Measurements from ENCODE around the gene CEP89.

The CEP89 gene

GRCh38 chr19:32930567-32930966 lies 41.2 kb downstream of the CEP89 start:
- no peak for TF ChIP-seq CTCF (IDR thresholded peaks at IDR 0.05; ENCODE audit: low read depth, low read length)
- no peak overlapping the region for H3K4me3 ChIP-seq (ENCODE audit: low read depth, low read length)

GRCh38 chr19:32928806-32929205 lies 43.0 kb downstream of the CEP89 start:
- no peak for TF ChIP-seq CTCF (IDR thresholded peaks at IDR 0.05; ENCODE audit: low read depth, low read length)

GRCh38 chr19:32924200-32924599 lies 47.6 kb downstream of the CEP89 start:
- TF ChIP-seq CTCF (IDR thresholded peaks at IDR 0.05; ENCODE audit: low read depth, low read length) = no peak

More at GRCh38 chr19:32928806-32929205, 43.0 kb downstream of the CEP89 start:
- no peak overlapping the region for H3K4me3 ChIP-seq (ENCODE audit: low read depth, low read length)

GRCh38 chr19:32921624-32922023 lies 50.1 kb downstream of the CEP89 start:
- no peak for TF ChIP-seq CTCF (IDR thresholded peaks at IDR 0.05; ENCODE audit: low read depth, low read length)

More at GRCh38 chr19:32924200-32924599, 47.6 kb downstream of the CEP89 start:
- no peak overlapping the region for H3K4me3 ChIP-seq (ENCODE audit: low read depth, low read length)

GRCh38 chr19:32919365-32919764 lies 52.4 kb downstream of the CEP89 start:
- H3K4me3 ChIP-seq (ENCODE audit: low read depth, low read length) = no peak overlapping the region
- no peak for TF ChIP-seq CTCF (IDR thresholded peaks at IDR 0.05; ENCODE audit: low read depth, low read length)

More at GRCh38 chr19:32921624-32922023, 50.1 kb downstream of the CEP89 start:
- no peak overlapping the region for H3K4me3 ChIP-seq (ENCODE audit: low read depth, low read length)

GRCh38 chr19:32917616-32917996 lies 54.2 kb downstream of the CEP89 start:
- no peak overlapping the region for H3K4me3 ChIP-seq (ENCODE audit: low read depth, low read length)
- TF ChIP-seq CTCF (IDR thresholded peaks at IDR 0.05; ENCODE audit: low read depth, low read length) = no peak

- no peak overlapping the region for H3K4me3 ChIP-seq (ENCODE audit: low read depth, low read length)
- no peak for TF ChIP-seq CTCF (IDR thresholded peaks at IDR 0.05; ENCODE audit: low read depth, low read length)
These were observed 54.7 kb downstream of the CEP89 start for GRCh38 chr19:32916969-32917615.
